Upper lobe of left lung (tissue), 4 donors: ENCODE results near the gene SIAH1.

Experiments used
- POLR2A ChIP-seq, 4 donors: fragments of 450-650 bp; IDR thresholded peaks; one replicate each; pipeline ENCODE4 v1.5.1; 2016 to 2017; ENCODE audit warnings: antibody characterized with exemption in 4 of 4, mild to moderate bottlenecking in 2 of 4
- TF ChIP-seq, protein P1 (sequence below), 6 experiments: fragments of 450-650 bp in 4 of 6; fragments of 200-600 bp in 2 of 6; sonication (generic) in 2 of 6; IDR thresholded peaks; one replicate each; pipeline ENCODE4 v1.5.1; 2016 to 2019; ENCODE audit warnings: antibody characterized with exemption in 6 of 6

DNA sequence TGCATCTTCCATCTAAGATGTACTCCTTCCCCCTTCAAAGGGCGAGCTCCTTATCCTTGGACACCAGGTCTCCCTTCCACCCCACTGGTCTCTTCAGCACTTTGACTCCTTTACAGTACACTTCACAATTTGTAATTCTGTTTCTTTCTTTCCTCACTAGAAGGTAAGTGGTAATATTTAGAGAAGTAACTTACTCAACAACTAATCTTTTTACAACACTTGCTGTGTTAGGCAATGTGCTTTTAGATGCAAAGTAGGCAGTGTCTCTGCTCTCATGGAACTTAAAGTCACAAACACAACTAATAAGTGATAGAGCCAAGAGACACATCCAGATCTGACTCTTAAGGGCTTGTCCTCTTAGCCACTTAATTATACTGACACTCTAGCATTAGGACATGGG, 6.4 kb downstream of the SIAH1 start:
- TF ChIP-seq, protein P1, sequence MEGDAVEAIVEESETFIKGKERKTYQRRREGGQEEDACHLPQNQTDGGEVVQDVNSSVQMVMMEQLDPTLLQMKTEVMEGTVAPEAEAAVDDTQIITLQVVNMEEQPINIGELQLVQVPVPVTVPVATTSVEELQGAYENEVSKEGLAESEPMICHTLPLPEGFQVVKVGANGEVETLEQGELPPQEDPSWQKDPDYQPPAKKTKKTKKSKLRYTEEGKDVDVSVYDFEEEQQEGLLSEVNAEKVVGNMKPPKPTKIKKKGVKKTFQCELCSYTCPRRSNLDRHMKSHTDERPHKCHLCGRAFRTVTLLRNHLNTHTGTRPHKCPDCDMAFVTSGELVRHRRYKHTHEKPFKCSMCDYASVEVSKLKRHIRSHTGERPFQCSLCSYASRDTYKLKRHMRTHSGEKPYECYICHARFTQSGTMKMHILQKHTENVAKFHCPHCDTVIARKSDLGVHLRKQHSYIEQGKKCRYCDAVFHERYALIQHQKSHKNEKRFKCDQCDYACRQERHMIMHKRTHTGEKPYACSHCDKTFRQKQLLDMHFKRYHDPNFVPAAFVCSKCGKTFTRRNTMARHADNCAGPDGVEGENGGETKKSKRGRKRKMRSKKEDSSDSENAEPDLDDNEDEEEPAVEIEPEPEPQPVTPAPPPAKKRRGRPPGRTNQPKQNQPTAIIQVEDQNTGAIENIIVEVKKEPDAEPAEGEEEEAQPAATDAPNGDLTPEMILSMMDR (IDR thresholded peaks at IDR 0.05), result no peak
- TF ChIP-seq POLR2A (IDR thresholded peaks at IDR 0.05), result no peak
